ENCODE measurements around the gene RFT1.

The RFT1 gene, protein sequence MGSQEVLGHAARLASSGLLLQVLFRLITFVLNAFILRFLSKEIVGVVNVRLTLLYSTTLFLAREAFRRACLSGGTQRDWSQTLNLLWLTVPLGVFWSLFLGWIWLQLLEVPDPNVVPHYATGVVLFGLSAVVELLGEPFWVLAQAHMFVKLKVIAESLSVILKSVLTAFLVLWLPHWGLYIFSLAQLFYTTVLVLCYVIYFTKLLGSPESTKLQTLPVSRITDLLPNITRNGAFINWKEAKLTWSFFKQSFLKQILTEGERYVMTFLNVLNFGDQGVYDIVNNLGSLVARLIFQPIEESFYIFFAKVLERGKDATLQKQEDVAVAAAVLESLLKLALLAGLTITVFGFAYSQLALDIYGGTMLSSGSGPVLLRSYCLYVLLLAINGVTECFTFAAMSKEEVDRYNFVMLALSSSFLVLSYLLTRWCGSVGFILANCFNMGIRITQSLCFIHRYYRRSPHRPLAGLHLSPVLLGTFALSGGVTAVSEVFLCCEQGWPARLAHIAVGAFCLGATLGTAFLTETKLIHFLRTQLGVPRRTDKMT

DNA sequence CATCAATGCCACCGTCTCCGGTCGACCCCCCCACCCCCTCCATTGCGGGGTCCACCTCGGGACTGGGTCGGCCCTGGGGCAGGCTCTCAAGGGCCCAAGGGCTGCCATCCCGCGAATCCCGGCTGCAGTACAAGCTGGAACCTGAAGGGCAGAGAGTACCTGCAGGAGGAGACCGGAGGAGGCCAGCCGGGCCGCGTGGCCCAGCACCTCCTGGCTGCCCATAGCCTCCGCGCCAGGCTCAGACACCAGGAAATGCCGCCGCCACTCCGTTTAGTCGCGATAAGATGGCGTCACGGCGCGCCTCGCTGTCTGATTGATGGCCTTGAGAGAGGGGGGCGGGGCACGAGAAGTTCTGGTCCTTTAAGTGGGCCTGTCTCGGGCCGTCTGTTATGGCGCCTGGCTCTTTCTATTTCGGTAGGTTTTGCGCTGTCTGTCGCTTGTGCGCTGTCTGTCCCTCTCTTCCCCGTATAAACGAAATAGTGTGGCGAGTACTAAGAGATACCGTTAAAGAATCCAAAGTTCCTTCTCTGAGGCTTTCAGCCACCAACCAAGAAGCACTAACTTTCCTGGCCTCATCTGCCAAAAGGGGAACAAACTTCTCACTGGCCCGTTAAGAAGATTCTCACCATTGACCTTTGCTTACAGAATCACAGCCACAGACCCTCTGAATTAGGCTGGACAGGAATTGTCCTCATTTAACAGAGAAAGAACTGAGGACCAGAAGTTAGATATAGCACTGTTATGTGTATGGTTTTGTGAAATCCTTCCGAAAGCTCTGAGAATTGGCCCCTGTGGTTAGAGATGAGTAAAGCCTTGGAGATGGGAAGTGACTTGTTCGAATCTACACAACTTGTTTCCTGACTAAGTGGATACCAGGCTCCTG, at the start of gene RFT1:
RFT1 (minus strand) TSS at position 257 of the 883 bp plus-strand sequence; CDS start at position 222, 35 bp downstream.
- peak within 1 kb of the TSS; percentile 98 for H3K4me3 ChIP-seq (ENCODE audit: low read depth, low read length)
- TF ChIP-seq, protein P1, sequence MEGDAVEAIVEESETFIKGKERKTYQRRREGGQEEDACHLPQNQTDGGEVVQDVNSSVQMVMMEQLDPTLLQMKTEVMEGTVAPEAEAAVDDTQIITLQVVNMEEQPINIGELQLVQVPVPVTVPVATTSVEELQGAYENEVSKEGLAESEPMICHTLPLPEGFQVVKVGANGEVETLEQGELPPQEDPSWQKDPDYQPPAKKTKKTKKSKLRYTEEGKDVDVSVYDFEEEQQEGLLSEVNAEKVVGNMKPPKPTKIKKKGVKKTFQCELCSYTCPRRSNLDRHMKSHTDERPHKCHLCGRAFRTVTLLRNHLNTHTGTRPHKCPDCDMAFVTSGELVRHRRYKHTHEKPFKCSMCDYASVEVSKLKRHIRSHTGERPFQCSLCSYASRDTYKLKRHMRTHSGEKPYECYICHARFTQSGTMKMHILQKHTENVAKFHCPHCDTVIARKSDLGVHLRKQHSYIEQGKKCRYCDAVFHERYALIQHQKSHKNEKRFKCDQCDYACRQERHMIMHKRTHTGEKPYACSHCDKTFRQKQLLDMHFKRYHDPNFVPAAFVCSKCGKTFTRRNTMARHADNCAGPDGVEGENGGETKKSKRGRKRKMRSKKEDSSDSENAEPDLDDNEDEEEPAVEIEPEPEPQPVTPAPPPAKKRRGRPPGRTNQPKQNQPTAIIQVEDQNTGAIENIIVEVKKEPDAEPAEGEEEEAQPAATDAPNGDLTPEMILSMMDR (IDR thresholded peaks at IDR 0.05; ENCODE audit: low read depth, low read length) = no peak

DNA sequence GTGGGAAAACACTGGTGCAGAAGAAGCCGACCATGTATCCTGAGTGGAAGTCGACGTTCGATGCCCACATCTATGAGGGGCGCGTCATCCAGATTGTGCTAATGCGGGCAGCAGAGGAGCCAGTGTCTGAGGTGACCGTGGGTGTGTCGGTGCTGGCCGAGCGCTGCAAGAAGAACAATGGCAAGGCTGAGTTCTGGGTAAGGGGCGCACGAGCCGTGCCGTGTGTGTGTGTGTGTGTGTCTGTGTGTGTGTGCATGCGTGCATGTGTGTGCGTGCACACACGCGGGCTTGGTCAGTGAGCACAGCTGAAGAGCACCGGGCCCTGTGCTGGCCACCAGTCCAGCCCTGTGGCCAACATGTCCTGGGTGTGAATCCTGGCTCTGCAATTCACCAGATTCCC, 49.3 kb upstream of the RFT1 start:
- TF ChIP-seq, protein P1 (IDR thresholded peaks at IDR 0.05; ENCODE audit: low read depth, low read length) = no peak
- no peak overlapping the region for H3K4me3 ChIP-seq (ENCODE audit: low read depth, low read length)

DNA sequence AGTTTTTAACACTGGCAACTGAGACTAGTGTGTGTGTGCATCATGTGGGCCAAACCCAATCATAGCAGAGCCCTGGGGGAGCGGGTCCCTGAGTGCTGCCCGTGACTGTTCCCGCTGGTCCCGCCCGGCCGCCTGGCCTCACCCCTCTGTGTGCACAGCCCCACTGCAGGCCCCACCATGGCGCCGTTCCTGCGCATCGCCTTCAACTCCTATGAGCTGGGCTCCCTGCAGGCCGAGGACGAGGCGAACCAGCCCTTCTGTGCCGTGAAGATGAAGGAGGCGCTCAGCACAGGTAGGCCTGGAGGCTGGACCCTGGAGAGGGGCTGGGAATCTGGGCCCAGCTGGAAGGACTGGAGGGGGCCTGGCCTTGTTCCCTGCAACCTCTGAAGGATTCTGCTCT, 48.0 kb upstream of the RFT1 start:
- TF ChIP-seq, protein P1 (IDR thresholded peaks at IDR 0.05; ENCODE audit: low read depth, low read length) = no peak
- no peak overlapping the region for H3K4me3 ChIP-seq (ENCODE audit: low read depth, low read length)

DNA sequence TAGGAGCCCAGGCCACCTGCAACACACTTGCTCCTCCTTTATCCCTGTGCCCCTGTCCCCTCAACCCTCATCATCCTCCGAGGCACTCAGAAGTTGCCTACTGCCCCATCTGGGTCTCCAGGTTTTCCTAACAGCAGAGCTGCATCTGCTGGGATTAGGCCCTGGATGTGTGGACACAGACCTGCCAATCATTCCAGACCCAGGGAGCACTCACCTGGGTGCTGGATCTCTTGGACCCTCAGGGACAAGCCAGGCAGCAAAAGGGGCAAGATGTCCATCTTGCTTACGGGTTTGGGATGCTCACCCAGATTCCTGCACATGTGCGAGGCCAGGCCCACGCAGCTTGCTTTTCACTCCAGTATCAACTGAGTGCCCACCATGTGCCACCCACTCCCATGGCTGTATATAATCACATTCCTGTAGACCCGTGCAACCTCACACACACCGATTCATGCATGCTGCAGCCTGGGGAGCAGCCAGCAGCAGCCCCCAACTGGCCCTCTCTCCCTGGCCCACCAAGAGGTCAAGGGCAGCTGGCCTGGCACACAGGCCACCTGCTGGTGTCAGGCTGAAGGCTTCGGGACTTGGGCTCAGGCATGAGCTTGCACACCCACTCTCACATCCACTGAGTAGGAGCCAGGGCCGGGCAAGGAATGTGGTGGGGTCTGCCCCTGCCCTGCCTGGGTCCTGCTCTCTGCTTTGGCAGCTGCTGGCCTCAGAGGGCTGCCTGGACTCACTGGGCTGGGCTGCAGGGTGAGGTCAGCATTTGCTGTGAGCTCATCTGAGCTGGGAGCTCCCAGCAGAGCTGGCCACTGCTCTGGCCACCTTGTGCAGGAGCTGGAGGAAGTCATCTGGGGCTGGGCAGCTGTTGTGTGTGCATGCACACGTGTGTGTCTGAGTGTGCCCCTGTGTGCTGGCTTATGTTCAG, 45.6 kb upstream of the RFT1 start:
- H3K4me3 ChIP-seq (ENCODE audit: low read depth, low read length) = no peak overlapping the region
- TF ChIP-seq, protein P1 (IDR thresholded peaks at IDR 0.05; ENCODE audit: low read depth, low read length) = no peak

DNA sequence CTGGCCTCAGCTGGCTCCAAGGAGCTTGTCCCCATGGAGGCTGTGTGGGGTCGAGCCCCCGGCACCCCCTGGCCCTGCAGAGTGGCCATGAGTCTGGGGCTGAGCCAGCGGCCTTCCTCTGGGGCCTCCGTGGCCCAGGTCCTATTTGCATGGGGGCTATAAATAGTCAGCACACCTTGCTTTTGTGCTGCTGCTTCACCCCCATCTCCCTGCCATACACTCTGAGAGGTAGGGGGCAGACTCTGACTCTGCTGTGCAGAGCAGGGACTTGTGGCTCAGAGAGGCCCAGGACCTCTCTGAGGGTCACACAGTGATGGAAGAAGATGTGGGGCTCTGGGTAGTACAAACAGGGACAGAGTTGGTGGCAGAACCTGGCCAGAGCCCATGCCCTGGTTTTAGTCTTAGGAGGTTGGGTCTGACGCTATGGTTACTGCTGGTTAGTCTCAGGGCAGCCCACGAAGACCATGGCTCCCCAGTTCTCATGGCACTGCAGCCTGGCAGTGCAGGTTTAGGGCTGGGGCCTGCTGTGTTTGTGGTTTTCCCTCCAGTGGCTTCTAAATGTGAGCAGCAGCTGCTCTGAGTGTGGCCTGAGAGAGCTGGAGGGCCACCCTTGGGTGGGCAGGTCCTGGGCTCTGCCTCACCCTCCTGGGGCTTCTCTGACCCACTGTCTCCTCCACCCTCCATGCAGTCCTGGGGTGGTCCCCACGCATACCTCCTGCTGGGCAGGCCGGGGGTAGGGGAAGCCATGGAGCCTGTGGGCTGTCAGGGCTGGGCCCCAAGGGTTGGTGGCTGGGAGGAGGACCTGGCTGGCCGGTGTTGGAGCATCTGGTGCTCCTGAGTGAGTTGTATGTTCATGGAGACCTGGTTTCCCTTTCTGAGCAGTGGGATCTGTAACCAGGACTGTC, 44.4 kb upstream of the RFT1 start:
- H3K4me3 ChIP-seq (ENCODE audit: low read depth, low read length) = no peak overlapping the region

More for the DNA sequence above, 44.4 kb upstream of the RFT1 start:
- TF ChIP-seq, protein P1 (IDR thresholded peaks at IDR 0.05; ENCODE audit: low read depth, low read length) = no peak
